ENCODE results near the gene L3MBTL3.

GRCh38 chr6:130119211-130119610 is 100.8 kb downstream of the L3MBTL3 start:
- TF ChIP-seq CTCF (IDR thresholded peaks at IDR 0.05), result no peak
- TF ChIP-seq CREB1 (CRISPR knock-in tag; IDR thresholded peaks at IDR 0.05), result no peak
- TF ChIP-seq TEAD4 (CRISPR knock-in tag; IDR thresholded peaks at IDR 0.05), result no peak
- no peak for TF ChIP-seq ESRRA (CRISPR knock-in tag; IDR thresholded peaks at IDR 0.05; ENCODE audit: borderline replicate concordance)
- no peak for TF ChIP-seq ATF2 (CRISPR knock-in tag; IDR thresholded peaks at IDR 0.05; ENCODE audit: borderline replicate concordance, low read depth)
- TF ChIP-seq E2F5 (CRISPR knock-in tag; IDR thresholded peaks at IDR 0.05), result no peak
- TF ChIP-seq TP53 (CRISPR knock-in tag; IDR thresholded peaks at IDR 0.05), result no peak
- TF ChIP-seq SMAD3 (CRISPR knock-in tag; IDR thresholded peaks at IDR 0.05; ENCODE audit: borderline replicate concordance), result no peak
- TF ChIP-seq FOXP1 (CRISPR knock-in tag; IDR thresholded peaks at IDR 0.05; ENCODE audit: borderline replicate concordance), result no peak
- TF ChIP-seq MAX (CRISPR knock-in tag; IDR thresholded peaks at IDR 0.05), result no peak
- TF ChIP-seq USF2 (CRISPR knock-in tag; IDR thresholded peaks at IDR 0.05), result no peak
- no peak for TF ChIP-seq HMGA2 (CRISPR knock-in tag; IDR thresholded peaks at IDR 0.05)
- no peak for TF ChIP-seq NFE2L1 (CRISPR knock-in tag; IDR thresholded peaks at IDR 0.05)
- TF ChIP-seq TEAD1 (CRISPR knock-in tag; IDR thresholded peaks at IDR 0.05), result no peak
